Choroid plexus epithelial cell (primary cell): Measurements from ENCODE around the gene CD300LF.

Experiments
- DNase-seq: peaks from one replicate; pipeline ENCODE4 v3.0.0-alpha.2; 2010; ENCODE audit warnings: low read depth
- H3K4me3 ChIP-seq: 2 replicates; pipeline ENCODE4 v1.5.1; 2011; ENCODE audit warnings: low read depth, mild to moderate bottlenecking, control low read depth, low read length, moderate library complexity
- TF ChIP-seq, protein P1 (sequence below): conservative IDR thresholded peaks from 2 replicates; pipeline ENCODE4 v1.5.1; 2011; ENCODE audit warnings: low read depth, mild to moderate bottlenecking, control low read depth, inconsistent platforms, low read length, moderate library complexity

CD300LF gene

DNA sequence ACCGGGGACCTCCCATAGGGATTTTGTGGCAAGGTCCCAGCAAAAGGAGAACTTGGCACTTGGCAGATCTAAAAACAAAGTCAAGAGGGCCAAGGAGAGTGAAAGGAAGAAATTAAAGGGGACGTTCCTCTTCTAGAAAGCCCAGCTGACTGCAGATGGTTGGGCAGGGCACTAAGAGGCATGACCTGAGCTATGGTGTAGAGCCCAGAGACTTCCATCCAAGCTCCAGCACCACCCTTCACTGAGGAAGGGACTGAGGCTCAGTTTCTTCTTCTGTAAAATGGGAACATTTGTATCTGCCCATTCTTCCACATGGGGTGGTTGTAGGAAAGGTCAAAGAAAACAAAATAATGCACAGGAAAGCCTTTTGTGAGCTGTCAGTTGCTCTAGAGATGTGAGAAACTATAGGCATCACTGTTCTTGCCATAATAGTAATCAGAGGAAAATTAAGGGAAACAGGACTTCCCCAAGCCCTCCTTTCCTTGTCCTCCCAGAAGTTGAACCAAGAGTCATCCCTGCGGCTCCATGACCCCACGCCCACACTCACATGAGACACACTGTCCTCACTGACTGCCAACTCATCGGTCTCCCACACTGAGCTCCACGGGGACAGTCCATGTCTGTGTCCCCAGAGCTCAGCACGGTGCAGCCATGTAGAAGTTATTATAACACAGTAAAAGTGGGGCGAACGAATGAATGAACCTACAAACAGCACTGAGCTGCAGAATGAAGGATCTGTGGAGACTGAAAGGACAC, 10.4 kb downstream of the CD300LF start:
- TF ChIP-seq, protein P1, sequence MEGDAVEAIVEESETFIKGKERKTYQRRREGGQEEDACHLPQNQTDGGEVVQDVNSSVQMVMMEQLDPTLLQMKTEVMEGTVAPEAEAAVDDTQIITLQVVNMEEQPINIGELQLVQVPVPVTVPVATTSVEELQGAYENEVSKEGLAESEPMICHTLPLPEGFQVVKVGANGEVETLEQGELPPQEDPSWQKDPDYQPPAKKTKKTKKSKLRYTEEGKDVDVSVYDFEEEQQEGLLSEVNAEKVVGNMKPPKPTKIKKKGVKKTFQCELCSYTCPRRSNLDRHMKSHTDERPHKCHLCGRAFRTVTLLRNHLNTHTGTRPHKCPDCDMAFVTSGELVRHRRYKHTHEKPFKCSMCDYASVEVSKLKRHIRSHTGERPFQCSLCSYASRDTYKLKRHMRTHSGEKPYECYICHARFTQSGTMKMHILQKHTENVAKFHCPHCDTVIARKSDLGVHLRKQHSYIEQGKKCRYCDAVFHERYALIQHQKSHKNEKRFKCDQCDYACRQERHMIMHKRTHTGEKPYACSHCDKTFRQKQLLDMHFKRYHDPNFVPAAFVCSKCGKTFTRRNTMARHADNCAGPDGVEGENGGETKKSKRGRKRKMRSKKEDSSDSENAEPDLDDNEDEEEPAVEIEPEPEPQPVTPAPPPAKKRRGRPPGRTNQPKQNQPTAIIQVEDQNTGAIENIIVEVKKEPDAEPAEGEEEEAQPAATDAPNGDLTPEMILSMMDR, result no peak
- no peak overlapping the region for H3K4me3 ChIP-seq
- no peak for DNase-seq

DNA sequence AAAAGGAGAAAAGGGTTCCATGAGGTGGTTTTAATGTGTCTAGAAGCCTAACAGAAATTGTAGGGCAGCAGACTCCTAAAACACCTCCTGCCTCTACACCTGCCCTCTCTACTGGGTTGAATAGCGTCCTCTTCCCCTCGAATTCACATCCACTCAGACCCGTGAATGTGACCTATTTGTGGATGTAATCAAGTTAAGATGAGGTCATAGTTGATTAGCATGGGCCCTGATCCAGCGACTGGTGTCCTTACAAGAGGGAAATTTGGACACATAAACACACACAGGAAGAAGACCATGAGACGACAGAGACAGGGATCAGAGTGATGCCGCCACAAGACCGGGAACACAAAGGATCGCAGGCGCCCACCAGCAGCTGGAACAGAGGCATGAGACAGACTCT, 13.5 kb downstream of the CD300LF start:
- TF ChIP-seq, protein P1, result no peak
- DNase-seq, result no peak
- no peak overlapping the region for H3K4me3 ChIP-seq

GRCh38 chr17:74698069-74698468, 14.7 kb downstream of the CD300LF start:
- TF ChIP-seq, protein P1, result no peak

GRCh38 chr17:74697515-74697914, 15.2 kb downstream of the CD300LF start:
- H3K4me3 ChIP-seq, result no peak overlapping the region
- DNase-seq, result no peak
- TF ChIP-seq, protein P1, result no peak

More at GRCh38 chr17:74698069-74698468, 14.7 kb downstream of the CD300LF start:
- DNase-seq, result no peak
- H3K4me3 ChIP-seq, result no peak overlapping the region

- DNase-seq, result no peak
- TF ChIP-seq, protein P1, result no peak
- H3K4me3 ChIP-seq, result no peak overlapping the region
These were observed 17.1 kb downstream of the CD300LF start for GRCh38 chr17:74695629-74696028.

DNA sequence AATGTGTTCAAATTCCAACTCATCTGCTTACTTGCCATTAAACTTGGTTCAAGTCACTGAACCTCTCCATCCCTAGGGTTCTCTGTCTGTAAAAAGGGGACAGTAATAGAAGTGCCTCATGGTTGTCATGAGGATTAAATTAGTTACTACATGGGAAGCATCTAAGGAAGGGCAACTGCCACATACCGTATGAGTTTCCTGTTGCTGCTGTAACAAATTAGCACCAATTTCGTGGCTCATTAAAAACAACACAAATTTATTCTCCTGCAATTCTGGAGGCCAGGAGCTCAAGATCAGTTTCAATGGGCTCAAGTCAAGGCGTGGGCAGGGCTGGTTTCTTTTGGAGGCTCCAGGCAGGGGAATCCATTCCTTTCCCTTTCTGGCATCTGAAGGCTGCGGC, 18.6 kb downstream of the CD300LF start:
- no peak for DNase-seq
- H3K4me3 ChIP-seq, result no peak overlapping the region
- TF ChIP-seq, protein P1, result no peak

DNA sequence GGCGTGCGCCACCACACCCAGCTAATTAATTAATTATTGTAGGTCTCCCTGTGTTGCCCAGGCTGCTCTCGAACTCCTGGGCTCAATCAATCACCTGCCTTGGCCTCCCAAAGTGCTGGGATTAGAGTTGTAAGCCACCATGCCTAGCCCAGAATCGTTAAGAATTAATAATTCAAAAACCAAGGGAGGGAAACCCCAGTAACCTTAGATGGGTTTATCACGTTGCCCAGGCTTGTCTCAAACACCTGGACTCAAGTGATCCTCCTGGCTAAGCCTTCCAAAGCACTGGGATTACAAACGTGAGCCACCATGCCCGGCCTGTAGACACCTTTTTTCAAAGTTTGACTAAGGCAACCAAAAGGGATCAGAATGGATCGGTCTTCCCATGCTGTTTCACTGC, 21.6 kb downstream of the CD300LF start:
- TF ChIP-seq, protein P1, result no peak
- no peak overlapping the region for H3K4me3 ChIP-seq
- DNase-seq, result no peak
